ENCODE data around the gene SUGCT. TPM values are rescaled to one million over a fixed set of nuclear protein-coding genes. Genes with fewer than 3 reads are reported as not detected.

Gene SUGCT
- total and polyA plus RNA-seq, 2 of the 8 experiments (the other 6 are each of a cell fraction or from before 2014, with no cell fraction given), result 2.8 to 5.4 TPM

- TF ChIP-seq E2F6 (IDR thresholded peaks at IDR 0.05), result no peak
- TF ChIP-seq ZNF274 (IDR thresholded peaks at IDR 0.05; ENCODE audit: borderline replicate concordance, extremely low read depth, low read length), result no peak
- no peak for TF ChIP-seq SIRT6 (IDR thresholded peaks at IDR 0.05; ENCODE audit: low read length)
- no peak for TF ChIP-seq CTBP2 (IDR thresholded peaks at IDR 0.05; ENCODE audit: borderline replicate concordance, insufficient read depth, insufficient read length, low read length)
- no peak for TF ChIP-seq TBP (IDR thresholded peaks at IDR 0.05; ENCODE audit: low read depth, low read length)
These were observed 660.8 kb downstream of the SUGCT start (continued) for GRCh38 chr7:40795607-40796006.
